ENCODE results near the gene RAB33B.

RAB33B gene

DNA sequence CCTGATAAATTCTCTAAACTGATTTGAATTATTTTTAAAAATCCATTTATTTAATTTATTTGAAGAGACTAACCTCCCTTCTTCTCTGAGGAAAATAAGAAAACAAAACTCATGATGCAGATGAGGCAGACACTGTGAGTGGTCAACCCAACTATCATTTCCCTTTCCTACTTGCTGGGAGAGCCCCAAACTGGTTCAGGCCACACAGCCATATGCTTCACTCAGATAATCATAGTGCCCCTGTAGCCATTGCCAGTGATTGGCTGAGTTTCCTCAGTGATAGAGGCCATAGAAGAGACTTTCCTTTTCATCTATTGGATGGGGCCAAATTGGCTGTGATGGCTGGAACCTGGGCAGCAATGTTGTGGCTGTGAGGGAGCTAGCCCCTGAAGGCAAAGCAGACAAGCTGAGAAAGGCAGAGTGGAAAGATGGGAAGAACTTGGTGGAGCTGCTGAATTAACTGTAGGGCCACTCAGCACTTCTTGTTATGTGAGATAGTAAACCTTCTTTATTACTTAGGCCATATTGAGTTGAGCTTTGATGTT lies 49.8 kb downstream of the RAB33B start:
- FAIRE-seq = no peak
- DNase-seq (ENCODE audit: insufficient read length, low spot score) = no peak

DNA sequence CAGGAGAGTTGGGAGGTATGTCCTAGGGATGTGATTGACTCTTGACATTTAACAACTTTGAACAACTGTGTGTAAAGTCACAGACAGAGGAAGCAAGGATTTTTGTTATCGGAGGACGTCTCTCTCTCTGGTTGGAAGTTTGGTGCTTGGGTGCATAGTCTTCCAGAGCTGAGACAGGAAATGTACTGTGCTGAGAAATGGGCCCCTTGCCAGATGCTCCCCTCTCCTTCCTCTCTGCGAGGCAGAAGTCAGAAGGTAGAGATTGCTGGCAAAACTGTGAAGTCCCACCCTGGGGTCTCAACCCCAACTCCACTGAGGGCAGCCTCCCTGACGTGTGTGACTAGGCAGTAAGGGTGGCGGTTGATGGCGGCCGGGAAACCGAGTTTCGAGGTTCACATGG lies 52.9 kb downstream of the RAB33B start:
- FAIRE-seq (no peak), DNase-seq (ENCODE audit: insufficient read length, low spot score) (no peak)

DNA sequence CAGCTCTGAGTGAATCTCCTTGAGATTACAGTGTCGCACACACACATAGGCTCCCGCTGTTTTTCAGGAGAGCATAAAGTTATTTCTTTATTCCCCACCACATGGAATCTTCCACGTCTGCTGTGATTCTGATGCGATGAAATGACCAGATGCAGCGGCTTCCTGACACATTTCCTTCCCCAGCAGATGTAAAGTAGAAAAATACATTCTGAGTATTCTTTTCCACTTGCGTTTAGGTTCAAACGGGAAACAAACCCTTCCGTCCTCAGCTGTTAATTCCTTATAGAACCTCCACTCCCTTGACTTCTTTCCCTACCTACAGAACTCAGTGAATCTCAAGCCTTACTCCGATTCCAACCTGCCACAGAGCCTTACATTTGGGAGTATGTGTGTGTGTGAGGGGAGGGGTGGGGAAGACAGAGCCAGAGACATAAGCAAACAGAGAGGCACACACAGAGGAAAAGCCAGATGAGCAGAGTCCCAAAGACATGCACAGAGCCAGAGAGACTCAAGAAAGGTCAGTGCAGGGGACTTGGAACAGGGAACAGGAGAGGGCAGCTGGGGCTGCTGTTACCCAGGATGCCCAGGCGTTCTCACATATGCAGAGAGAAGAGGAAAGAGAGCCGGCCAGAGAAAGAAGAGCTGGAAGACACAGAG lies 54.8 kb downstream of the RAB33B start:
- no peak for FAIRE-seq
- DNase-seq (ENCODE audit: insufficient read length, low spot score) = no peak

DNA sequence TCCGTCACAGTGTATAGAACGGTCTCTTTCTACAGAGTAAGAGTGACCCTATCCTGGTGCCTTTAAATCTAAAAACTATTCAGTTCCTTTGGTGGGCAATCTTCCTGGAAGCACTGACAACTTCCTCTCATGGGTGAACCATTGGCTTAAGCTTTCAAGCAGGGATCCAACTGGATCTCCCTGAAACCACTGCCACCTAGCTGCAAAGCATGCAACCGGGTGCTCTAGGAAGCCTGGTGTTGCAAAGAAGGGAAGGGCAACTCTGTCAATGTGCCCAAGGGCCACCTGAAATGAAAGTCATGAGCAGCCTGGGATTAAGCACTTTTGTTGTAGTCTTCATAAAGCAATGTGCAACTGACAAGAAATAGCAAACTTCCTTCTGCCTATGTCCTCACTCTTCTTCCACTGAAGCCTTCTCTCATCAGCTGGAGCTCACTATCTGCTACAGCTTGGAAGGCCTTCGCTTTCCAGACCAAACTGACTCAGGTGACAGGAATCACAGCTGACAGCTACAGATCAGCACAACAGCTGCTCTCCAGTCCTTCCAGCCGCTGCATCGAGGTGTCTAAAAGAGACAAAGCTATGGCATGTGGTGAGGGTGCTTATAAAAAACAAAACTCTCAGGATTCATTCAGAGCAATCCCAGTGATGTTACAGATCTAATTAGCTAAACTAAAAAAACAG lies 55.9 kb downstream of the RAB33B start:
- DNase-seq (ENCODE audit: insufficient read length, low spot score) (no peak), FAIRE-seq (no peak)

DNA sequence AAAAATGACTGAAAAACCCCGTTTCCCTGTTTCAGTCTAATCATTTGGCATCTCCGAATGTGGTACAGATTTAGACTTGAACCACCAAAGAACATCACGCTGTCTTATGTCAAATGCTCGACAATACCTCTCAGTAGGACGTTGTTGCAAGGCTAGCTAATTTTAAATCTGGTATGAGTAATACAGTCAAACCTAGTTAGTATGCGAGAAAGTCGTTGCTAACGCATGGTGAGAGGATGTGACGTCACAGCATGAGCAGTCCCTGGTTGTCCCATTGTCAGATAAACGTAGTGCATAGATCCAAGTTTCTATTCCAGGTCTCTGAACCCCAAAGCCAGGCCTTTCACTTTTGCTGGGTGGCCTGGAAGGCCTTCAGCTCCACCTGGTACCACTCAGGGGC lies 57.4 kb downstream of the RAB33B start:
- FAIRE-seq = no peak
- DNase-seq (ENCODE audit: insufficient read length, low spot score) = no peak

DNA sequence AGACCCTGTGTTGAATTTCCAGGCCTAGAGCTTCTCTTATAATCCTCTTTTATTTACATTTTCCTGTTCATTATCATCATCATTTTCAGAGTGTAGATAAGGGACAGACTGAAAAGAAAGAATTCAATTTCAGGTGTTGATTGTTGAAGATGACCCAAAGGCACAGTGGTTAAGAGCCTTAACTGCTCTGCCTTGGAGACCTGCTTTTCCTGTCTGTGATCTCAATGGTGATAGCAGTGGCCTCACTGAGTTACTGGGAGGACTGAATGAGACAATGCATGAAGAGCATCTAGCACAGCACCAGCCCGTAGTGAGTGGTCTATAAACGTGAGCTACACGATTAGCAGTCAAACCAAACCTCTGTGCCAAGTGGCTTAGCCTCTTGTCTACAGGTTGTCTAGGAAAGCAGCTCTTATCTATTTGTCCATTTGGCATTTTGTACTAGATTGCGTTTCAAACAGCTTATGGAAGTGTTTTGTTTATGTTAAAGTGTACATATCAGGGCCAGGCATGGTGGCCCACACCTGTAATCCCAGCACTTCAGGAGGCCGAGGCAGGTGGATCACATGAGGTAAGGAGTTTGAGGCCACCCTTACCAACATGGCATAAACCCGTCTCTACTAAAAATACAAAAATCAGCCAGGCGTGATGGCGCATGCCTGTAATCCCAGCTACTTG lies 60.6 kb downstream of the RAB33B start:
- no peak for DNase-seq (ENCODE audit: insufficient read length, low spot score)
- no peak for FAIRE-seq

DNA sequence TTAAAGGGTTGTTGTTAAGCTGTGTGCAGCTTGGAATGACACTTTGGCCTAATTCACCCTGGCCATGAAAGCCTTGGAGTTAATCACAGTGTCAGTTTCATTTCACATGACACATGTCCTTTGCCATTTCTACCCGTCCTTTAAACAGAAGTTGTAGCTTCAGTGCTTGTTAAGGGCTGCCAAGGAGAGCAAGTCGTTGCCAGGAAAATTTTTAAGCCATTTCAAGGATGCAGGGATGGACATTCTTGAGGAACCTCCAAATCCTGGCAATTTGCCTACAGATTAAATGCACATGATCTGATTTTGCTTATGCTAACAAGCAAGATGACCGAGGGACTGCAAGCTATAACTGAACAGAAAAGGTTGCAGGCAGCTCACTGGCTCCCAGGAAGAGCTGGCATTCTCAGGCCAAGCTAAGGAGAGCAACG lies 61.6 kb downstream of the RAB33B start:
- DNase-seq (ENCODE audit: insufficient read length, low spot score) (no peak), FAIRE-seq (no peak)

DNA sequence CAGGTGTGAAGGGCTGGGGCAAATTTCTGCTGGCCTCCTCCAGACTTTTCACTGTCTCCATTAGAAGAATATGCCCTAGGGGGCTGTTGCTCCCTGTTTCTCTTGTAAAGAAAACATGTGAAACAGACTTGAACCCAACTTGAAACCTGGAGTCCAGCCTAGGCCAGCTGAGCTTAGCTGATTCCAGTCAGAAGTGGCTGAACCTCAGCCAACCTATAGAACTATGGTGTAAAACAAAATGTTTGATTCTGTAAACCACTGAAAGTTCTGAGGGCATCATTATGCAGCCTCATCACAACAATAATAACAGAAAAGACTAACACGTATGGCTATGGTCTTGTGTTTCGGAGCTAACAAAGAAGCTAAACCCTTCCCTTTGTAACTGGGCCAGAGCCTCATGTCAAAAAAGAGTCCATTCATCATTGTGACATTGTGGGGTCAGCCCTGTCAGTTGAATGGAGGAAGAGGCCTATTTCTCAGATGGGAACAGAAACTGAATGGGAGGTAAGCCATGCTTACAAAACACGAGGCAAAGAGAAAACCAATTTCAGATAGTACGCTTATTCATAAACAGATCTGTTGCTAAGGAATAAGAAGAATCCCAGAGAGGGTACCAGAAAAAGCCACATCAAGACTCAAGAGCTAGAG lies 68.0 kb downstream of the RAB33B start:
- DNase-seq (ENCODE audit: insufficient read length, low spot score) (no peak), FAIRE-seq (peak; percentile 77)

DNA sequence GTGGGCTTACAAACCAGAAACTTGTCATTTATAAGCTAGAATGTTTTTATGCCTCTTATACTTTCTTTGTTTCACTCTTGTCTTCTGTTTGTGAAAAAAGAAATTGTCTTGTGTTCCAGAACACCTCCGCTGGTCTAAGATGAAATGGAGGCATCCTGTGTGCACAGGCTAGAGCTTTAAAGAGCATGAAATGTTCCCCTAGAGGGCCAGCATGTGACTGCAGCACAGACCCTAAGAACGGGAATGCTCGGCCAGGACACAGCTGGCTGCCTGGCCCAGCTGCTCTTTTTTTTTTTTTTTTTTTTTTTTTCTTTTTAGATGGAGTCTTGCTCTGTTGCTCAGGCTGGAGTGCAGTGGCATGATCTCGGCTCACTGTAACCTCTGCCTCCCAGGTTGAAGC lies 68.5 kb downstream of the RAB33B start:
- FAIRE-seq (no peak), DNase-seq (ENCODE audit: insufficient read length, low spot score) (no peak)

DNA sequence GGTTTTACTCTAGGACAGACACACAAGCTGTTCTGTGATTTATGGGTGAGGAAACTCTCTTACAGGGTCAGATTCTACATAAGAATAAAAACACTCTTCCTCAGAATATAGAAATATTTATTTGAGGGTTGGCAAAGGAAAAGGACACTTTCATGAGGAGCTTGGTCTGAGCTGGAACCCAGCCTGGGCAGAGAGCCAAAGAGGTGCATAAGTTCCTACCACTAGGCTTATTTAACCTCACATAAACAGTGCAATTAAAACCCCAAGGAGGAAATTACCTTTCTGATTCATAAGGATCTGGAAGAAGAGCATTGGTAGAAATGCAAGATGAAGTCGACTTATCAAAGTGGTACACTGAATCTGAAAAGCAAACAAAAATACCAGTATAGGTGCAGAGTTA lies 69.2 kb downstream of the RAB33B start:
- FAIRE-seq (no peak), DNase-seq (ENCODE audit: insufficient read length, low spot score) (no peak)

DNA sequence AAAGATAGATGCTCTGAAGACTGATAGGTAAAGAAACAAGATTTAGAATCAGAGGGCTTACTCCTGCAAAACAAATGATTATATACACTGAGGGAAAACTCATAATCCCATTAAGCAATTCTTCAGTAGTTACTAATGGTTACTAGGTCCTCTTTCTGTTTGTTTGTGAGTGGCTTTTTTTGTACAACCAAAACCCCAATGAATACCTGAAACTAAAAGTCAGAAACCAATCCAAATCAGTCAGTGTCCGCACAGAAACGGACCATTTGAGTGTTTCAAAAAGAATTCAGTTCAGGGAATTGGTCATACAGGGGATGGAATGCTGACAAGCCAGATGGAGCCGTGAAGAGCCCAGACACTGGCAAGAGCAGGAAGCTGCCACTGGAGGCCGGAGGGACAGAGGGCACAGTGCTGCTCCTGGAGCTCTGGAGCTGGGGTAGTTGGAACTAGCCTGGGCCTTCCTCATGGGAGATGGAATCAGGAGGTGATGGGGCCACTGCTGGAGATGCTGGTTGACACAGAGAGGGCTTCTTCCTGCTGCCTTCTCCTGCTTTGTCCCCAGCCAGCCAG lies 70.2 kb downstream of the RAB33B start:
- no peak for DNase-seq (ENCODE audit: insufficient read length, low spot score)

DNA sequence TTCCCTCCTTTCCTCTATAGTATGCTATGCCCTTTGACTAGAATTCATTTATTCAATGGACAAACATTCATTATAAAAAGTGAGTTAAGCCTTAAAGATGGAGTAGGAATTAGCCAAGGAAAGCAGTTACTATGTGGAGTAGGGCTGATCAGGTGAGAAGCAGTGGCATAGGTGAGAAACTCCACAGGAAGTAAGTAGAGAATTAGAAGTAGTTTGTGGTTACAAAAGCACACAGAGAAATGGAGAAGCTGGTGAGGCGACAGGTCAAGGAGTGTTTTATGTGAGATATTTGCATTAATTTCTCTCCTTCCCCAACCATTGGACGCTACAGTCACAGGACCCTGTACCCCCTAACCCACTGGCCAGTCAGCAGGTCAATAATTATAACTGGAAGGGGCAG lies 71.5 kb downstream of the RAB33B start:
- DNase-seq (ENCODE audit: insufficient read length, low spot score) (no peak), FAIRE-seq (no peak)

More for the DNA sequence above, 70.2 kb downstream of the RAB33B start:
- no peak for FAIRE-seq

Data from GM19239 (cell line).